Upper lobe of left lung (tissue), 6 donors: Measurements from ENCODE around the gene PRR9. TPM values are rescaled to one million over a fixed set of nuclear protein-coding genes. Genes with fewer than 3 reads are reported as not detected.
"Not testable (repeated sequence)": the region's sequence is repeated elsewhere in the genome, so short reads cannot be mapped to it uniquely, and the experiment has no call there.

ENCODE experiments used
- ATAC-seq, 2 donors: fragments of 200-7000 bp; cut with Tn5 transposase; one replicate each; pipeline ENCODE4 v1.9.1; 2022; ENCODE audit warnings: mild to moderate bottlenecking in 2 of 2, moderate library complexity in 2 of 2; ENCODE audit not compliant: low FRiP score in 2 of 2
- DNase-seq, 2 donors: peaks; one replicate each; pipeline ENCODE4 v3.0.0-alpha.2; 2019 to 2020
- H3K27ac ChIP-seq, 4 donors: fragments of 200-600 bp; sonication (generic); one replicate each; pipeline ENCODE4 v1.5.1; 2016 to 2019
- H3K27me3 ChIP-seq, 4 donors: fragments of 200-600 bp; sonication (generic); one replicate each; pipeline ENCODE4 v1.5.1; 2017 to 2019
- H3K36me3 ChIP-seq, 4 donors: fragments of 200-600 bp; sonication (generic); one replicate each; pipeline ENCODE4 v1.5.1; 2016 to 2019
- H3K4me1 ChIP-seq, 4 donors: fragments of 200-600 bp; sonication (generic); one replicate each; pipeline ENCODE4 v1.5.1; 2018 to 2019
- H3K4me3 ChIP-seq, 4 donors: fragments of 200-600 bp; sonication (generic); one replicate each; pipeline ENCODE4 v1.5.1; 2017 to 2019; ENCODE audit warnings: mild to moderate bottlenecking in 2 of 4, moderate library complexity in 1 of 4
- H3K9me3 ChIP-seq, 4 donors: fragments of 200-600 bp; sonication (generic); one replicate each; pipeline ENCODE4 v1.5.1; 2018 to 2019
- CTCF ChIP-seq, 6 experiments: fragments of 450-650 bp in 4 of 6; fragments of 200-600 bp in 2 of 6; sonication (generic) in 2 of 6; IDR thresholded peaks; one replicate each; pipeline ENCODE4 v1.5.1; 2016 to 2019; ENCODE audit warnings: antibody characterized with exemption in 6 of 6
- EP300 ChIP-seq, 4 donors: sonication (generic); formaldehyde crosslinking; IDR thresholded peaks; one replicate each; pipeline ENCODE4 v1.5.1; 2017; ENCODE audit warnings: antibody characterized with exemption in 4 of 4, control low read depth in 2 of 4
- POLR2A ChIP-seq, 4 donors: fragments of 450-650 bp; IDR thresholded peaks; one replicate each; pipeline ENCODE4 v1.5.1; 2016 to 2017; ENCODE audit warnings: antibody characterized with exemption in 4 of 4, mild to moderate bottlenecking in 2 of 4
- POLR2AphosphoS5 ChIP-seq, 2 donors: sonication (generic); formaldehyde crosslinking; IDR thresholded peaks; one replicate each; pipeline ENCODE4 v1.5.1; 2017; ENCODE audit warnings: antibody characterized with exemption in 2 of 2
- WGBS, 2 donors: methylation state at CpG; one replicate each; pipeline ENCODE4 v1.1.5; 2017 to 2018; 5-methylcytosine and 5-hydroxymethylcytosine counted together
- total RNA-seq, 6 donors: library from RNA; depleted of rRNA in 4 of 6; stranded (reverse); fragments of >200 nt in 4 of 6; gene quantifications; one replicate each; pipeline versions ENCODE4 v1.1.0 to v1.2.1, GENCODE V29; 2016 to 2021
- donor health status: DM: no; HTN: no; CAD: no; lungs with moderate emphysema.
- donor health status: DM: no; HTN: yes; CAD: no; lungs with severe emphysema.

The PRR9 gene
- total RNA-seq = not detected

- TF ChIP-seq POLR2A (IDR thresholded peaks at IDR 0.05) (no peak), EP300 (IDR thresholded peaks at IDR 0.05) (no peak), CTCF (IDR thresholded peaks at IDR 0.05) (no peak), POLR2AphosphoS5 (IDR thresholded peaks at IDR 0.05) (no peak)
- H3K36me3 ChIP-seq = no peaks in the 10 kb centered on the region
- H3K27me3 ChIP-seq = no peaks in the 10 kb centered on the region
- 72 to 78% methylated on average over 3 of the region's 3 CpGs for WGBS, 2 donors
- no peak within 1 kb of the TSS for H3K4me3 ChIP-seq
- no peak for ATAC-seq
- no peaks in the 10 kb centered on the region for H3K9me3 ChIP-seq
- H3K27ac ChIP-seq = no peak within 1 kb of the TSS
- no peaks in the 10 kb centered on the region for H3K4me1 ChIP-seq
- no peak for DNase-seq
Observed at GRCh38 chr1:153217212-153217611, at the start of gene PRR9. Gene PRR9 (plus strand): TSS chr1:153217584. CDS start chr1:153218145, 561 bp downstream.

GRCh38 chr1:153168686-153169085 lies 48.7 kb upstream of the PRR9 start:
- ATAC-seq (no peak), DNase-seq (no peak)
- WGBS, 2 donors = 72 to 77% methylated on average over 2 of the region's 2 CpGs
- Histone ChIP-seq H3K4me3 (no peak overlapping the region), H3K4me1 (no peaks in the 10 kb centered on the region), H3K36me3 (no peaks in the 10 kb centered on the region), H3K27ac (no peak overlapping the region), H3K9me3 (no peaks in the 10 kb centered on the region), H3K27me3 (no peaks in the 10 kb centered on the region)
- no peak for TF ChIP-seq POLR2AphosphoS5 (IDR thresholded peaks at IDR 0.05)
- TF ChIP-seq EP300 (IDR thresholded peaks at IDR 0.05) = no peak
- TF ChIP-seq POLR2A (IDR thresholded peaks at IDR 0.05) = no peak
- no peak for TF ChIP-seq CTCF (IDR thresholded peaks at IDR 0.05)

GRCh38 chr1:153174624-153175023 lies 42.8 kb upstream of the PRR9 start:
- Histone ChIP-seq H3K27me3 (no peaks in the 10 kb centered on the region), H3K4me3 (no peak overlapping the region), H3K36me3 (no peaks in the 10 kb centered on the region), H3K9me3 (no peaks in the 10 kb centered on the region), H3K4me1 (no peaks in the 10 kb centered on the region), H3K27ac (no peak overlapping the region)
- DNase-seq (no peak), ATAC-seq (no peak)
- TF ChIP-seq POLR2A (IDR thresholded peaks at IDR 0.05) = no peak
- no peak for TF ChIP-seq POLR2AphosphoS5 (IDR thresholded peaks at IDR 0.05)
- TF ChIP-seq EP300 (IDR thresholded peaks at IDR 0.05) = no peak
- TF ChIP-seq CTCF (IDR thresholded peaks at IDR 0.05) = no peak

- Histone ChIP-seq H3K27me3 (no peaks in the 10 kb centered on the region), H3K36me3 (no peaks in the 10 kb centered on the region), H3K9me3 (no peaks in the 10 kb centered on the region), H3K27ac (no peak overlapping the region), H3K4me1 (no peaks in the 10 kb centered on the region), H3K4me3 (no peak overlapping the region)
- DNase-seq = no peak
- no peak for TF ChIP-seq POLR2A (IDR thresholded peaks at IDR 0.05)
- no peak for TF ChIP-seq EP300 (IDR thresholded peaks at IDR 0.05)
- TF ChIP-seq POLR2AphosphoS5 (IDR thresholded peaks at IDR 0.05) = no peak
- TF ChIP-seq CTCF (IDR thresholded peaks at IDR 0.05) = no peak
- no peak for ATAC-seq
Observed at GRCh38 chr1:153178922-153179321, 38.5 kb upstream of the PRR9 start.

GRCh38 chr1:153180556-153180955 lies 36.8 kb upstream of the PRR9 start:
- Histone ChIP-seq H3K27me3 (no peaks in the 10 kb centered on the region), H3K36me3 (no peaks in the 10 kb centered on the region), H3K4me3 (no peak overlapping the region), H3K4me1 (no peaks in the 10 kb centered on the region), H3K27ac (no peak overlapping the region), H3K9me3 (no peaks in the 10 kb centered on the region)
- whole genome bisulfite sequencing, 2 donors = 75 to 78% methylated on average over 4 of the region's 4 CpGs
- no peak for ATAC-seq
- no peak for TF ChIP-seq CTCF (IDR thresholded peaks at IDR 0.05)
- TF ChIP-seq POLR2AphosphoS5 (IDR thresholded peaks at IDR 0.05) = no peak
- TF ChIP-seq POLR2A (IDR thresholded peaks at IDR 0.05) = no peak
- TF ChIP-seq EP300 (IDR thresholded peaks at IDR 0.05) = no peak
- DNase-seq = no peak

- 76 to 88% methylated on average over 3 to 4 of the region's 4 CpGs for WGBS, 2 donors
- not testable (repeated sequence) for H3K4me1 ChIP-seq, H3K27me3 ChIP-seq, H3K36me3 ChIP-seq, H3K27ac ChIP-seq, ATAC-seq, H3K9me3 ChIP-seq, H3K4me3 ChIP-seq, DNase-seq
Observed at GRCh38 chr1:153188301-153188700, 29.1 kb upstream of the PRR9 start.
